Activated CD8-positive, alpha-beta memory T cell treated with anti-CD3 and anti-CD28 coated beads for 36 hours (primary cell): Measurements from ENCODE around the gene IGSF9B. TPM values are rescaled to one million over a fixed set of nuclear protein-coding genes. Genes with fewer than 3 reads are reported as not detected.

Experiments used
- CTCF ChIA-PET: fragments of 350-600 bp; sonication (Branson Sonifier 250); formaldehyde crosslinking; loops from one replicate; lab custom pipeline; 2021; ENCODE audit warnings: antibody characterized with exemption; lab: Charles Lee
- POLR2A ChIA-PET: fragments of 350-600 bp; sonication (Branson Sonifier 250); formaldehyde crosslinking; loops from one replicate; lab custom pipeline; 2021; ENCODE audit warnings: antibody characterized with exemption; lab: Charles Lee
- total RNA-seq, 2 experiments: library from RNA; stranded (reverse); gene quantifications; one replicate each; pipeline ENCODE4 v1.2.3, GENCODE V29; 2021

Gene IGSF9B
- total RNA-seq, 2 experiments from 2014 or later, result 20.0 to 23.1 TPM

DNA sequence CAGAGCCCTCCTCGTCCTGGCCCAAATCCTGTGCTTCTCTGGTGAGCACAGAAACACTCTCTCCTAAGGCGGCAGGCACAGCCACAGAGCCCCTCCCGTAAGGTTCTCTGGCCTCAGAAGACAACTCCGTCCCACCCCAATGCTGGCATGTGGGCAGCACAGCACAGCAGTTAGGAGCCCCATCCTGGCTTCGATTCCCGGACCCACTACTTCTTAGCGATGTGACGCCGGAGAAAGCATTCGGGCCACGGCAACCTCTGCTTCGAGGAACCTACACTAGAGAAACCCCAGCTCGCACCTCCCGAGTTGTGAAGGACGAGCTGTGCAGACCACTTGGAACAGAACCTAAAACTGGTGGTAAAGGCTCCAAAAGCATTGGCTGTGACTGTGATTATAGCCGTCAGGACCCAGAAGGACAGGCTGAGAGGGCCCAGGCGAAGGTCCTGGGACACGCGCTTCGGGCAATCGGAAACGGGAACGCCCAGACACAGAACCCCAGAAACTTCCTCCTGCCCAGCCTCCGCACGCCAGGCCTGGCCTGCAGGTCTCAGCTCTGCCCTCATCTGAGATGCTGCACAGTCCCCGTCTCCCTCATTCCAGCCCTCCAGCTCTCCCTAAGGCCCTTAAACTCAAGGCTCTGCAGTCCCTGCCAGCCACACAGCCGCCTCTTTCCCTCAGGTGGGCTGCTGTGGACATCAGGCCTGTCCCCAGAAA lies 26.6 kb downstream of the IGSF9B start:
- POLR2A ChIA-PET, result no interaction called here
- CTCF ChIA-PET, result no interaction called here

DNA sequence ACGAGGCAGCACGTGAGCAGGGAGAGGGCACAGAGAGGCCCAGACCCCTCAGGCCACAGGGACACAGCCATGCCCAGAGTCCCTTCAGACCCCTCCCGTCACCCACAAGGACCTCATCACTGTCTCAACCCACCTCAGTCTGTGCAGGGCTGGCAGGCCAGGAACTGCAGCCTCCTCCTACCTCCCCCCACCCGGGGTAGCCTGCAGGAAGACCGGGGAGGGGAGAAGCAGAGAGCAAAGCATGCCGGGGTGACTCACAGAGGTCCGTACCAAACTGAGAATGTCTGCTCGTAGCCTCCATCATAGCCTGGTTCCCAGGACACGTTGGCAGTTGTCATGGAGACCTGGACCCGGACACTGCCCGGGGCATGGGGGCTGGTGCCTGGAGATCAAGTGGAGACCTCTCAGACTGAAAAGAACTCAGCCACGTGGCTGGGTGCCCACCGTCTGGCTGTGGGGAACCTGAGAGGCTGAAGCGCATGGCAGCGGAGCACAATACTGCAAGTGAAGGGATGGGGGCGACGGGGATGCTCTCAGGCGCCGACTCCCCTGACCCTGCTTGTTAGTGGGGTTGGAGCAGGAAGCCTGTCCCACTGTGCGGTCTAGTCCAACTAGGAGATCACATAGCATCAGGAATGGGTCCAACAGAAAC lies 27.2 kb downstream of the IGSF9B start:
- CTCF ChIA-PET, result no interaction called here

DNA sequence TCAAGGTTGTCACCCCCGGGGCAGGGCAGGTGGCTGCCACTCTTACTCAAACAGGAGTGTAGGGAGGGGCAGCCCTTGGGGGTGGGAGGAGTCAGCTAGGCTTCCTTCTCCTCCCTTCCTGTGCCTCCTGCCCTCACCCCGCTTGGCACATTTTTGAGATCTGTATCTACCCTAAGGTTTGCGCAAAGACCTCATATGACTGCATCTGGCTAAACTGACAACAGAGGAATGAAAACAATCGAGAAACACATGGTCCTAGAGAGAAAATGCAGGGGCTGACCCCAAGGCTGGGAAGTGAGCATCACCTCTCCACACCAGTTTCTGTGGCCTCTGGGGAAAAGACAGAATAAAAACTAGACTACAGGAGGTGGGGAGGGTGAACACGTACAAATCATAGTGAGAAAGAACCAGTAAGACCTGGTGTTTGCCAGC lies 28.1 kb downstream of the IGSF9B start:
- CTCF ChIA-PET, result interaction anchor here (1.3 to 3.5 kb wide), 13 partner anchors 13 to 211 kb away, joined by 3 to 31 read pairs (median 8); partner anchors contain the start of gene IGSF9B
- POLR2A ChIA-PET, result interaction anchor here (0.5 to 1.2 kb wide), 4 partner anchors 16 to 296 kb away, joined by 3 to 4 read pairs (median 3); partner anchors contain the start of gene VPS26B

More for the DNA sequence above, 27.2 kb downstream of the IGSF9B start:
- POLR2A ChIA-PET, result no interaction called here

DNA sequence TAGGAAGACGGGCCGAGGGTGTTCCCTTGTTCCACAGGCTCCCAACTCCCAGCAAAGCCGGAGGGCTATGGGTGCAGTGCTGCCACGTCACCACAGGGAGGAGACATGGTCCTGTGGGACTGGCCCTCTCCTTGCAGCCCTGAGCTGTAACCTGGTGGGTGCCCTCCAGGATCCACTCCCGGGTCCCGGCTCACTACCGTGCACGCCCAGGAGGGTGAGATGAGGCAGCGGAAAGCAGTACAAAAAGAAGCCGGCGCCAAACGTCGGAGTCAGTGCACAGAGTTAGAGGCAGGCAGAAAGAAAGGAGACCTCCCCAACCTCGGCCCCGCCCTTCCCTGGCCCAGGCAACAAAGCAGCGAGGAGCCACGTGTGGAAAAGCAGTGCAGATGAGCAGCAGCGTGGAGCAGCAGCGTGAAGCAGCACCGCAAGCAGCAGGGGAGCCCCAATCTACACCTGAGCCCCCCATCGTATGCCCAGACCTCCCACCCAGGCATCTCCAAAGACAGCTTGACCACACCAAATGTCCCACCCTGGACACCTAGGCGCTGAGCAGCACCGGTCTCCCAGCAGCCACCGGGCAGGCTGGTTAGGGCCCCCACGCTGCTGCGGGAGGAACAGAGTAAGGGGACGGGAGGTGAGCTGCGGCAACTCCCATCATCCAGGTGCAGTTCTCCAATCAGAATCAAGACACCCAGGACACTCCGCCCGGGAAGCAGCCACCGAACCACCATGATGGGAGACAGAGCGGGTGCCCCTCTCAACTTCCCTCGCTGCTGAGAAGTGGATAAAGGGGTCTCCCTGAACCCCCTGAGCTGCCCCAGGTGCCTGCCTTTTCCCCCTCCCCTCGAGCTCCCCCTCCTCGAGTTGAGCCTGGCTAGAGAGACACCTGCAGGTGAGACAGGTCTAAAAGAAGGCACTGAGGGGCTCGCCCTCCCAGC lies 28.8 kb downstream of the IGSF9B start:
- CTCF ChIA-PET, result interaction anchor here (0.7 to 3.5 kb wide), 20 partner anchors 12 to 233 kb away, joined by 3 to 31 read pairs (median 6); partner anchors contain the start of gene IGSF9B

DNA sequence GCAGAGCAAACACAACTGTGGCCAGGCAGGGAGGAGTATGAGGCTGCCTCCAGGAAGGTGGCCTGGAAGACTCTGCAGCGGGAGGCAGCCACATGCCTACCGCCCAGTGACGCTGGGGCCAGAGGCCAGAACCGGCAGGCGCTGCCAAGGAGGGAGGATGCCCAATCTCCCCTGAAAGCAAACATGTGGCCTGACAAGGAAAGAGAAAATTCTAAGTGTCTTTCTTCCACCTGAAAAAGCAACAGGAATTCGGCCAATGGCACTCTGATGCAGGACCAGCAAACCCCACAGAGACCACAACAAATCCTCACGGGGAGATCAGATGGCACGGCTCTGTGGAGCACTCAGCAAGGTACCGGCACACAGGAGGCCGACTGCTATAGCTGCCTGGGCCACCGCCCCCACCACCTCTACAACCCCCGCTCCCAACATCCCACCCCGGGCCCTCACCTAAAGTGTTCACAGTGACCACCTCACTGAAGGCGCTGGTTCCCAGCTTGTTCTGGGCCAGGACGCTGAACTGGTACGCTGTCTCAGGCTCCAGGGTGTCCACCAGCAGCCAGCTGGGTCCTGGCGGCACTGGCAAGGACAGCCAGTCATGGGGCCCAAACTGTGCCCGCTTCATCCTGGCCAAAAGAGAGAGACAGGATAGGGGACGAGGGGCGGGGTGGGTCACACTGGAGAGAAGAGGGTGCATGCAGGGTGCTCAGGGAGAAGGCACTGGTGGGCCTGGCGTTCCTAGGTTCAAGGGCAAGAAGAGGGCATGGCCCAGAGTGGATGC lies 30.1 kb downstream of the IGSF9B start:
- CTCF ChIA-PET, result interaction anchor here (0.5 to 3.5 kb wide), 13 partner anchors 11 to 237 kb away, joined by 3 to 31 read pairs (median 8); partner anchors contain the start of gene IGSF9B
- POLR2A ChIA-PET, result no interaction called here

More for the DNA sequence above, 28.8 kb downstream of the IGSF9B start:
- POLR2A ChIA-PET, result interaction anchor here (0.5 to 1.3 kb wide), 5 partner anchors 17 to 297 kb away, joined by 3 to 4 read pairs (median 3); partner anchors contain the start of gene VPS26B

DNA sequence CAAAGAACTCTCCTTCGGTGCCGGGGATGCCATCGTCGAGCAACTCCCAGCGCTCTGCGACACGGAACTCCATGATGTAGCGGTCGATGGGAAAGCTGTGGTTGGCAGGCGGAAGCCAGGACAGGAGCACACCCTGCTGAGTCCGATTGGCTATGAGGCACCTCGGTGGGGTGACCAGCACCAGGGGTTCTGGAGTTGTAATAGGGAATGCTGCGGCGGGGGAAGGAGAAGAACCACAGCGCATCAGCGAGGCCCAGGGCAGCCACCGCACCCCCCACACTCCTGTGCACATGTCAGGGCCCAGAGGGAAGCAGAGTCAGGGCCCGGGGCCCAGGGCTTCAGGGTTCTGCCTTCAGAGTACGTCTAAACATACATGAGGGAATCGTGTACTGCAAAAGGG lies 31.0 kb downstream of the IGSF9B start:
- ChIA-PET CTCF (interaction anchor here (1.7 to 3.5 kb wide), 2 partner anchors 21 to 125 kb away, joined by 7 to 17 read pairs; no protein-coding TSS in a partner anchor), POLR2A (no interaction called here)

DNA sequence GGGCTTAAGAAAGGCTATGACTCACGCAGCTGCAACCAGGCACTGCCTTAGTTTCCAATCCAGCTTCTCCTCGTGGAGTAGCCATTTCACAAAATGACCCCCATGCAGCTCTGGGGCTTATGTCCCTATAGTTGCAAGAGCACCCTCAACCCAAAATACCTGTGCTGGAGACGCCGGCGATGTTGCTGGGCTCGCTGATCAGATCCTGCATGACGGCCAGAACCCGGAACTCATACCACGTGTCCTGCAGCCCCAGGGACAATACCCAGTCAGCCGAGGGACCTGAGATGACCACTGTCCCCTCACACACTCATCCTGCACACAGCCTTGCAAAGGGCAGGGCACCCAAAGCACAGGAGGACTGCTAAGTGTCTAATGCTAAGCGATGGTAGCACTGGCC lies 32.1 kb downstream of the IGSF9B start:
- POLR2A ChIA-PET, result no interaction called here
- CTCF ChIA-PET, result interaction anchor here (1.7 kb wide), 1 partner anchor 22 kb away, joined by 7 read pairs; no protein-coding TSS in a partner anchor

DNA sequence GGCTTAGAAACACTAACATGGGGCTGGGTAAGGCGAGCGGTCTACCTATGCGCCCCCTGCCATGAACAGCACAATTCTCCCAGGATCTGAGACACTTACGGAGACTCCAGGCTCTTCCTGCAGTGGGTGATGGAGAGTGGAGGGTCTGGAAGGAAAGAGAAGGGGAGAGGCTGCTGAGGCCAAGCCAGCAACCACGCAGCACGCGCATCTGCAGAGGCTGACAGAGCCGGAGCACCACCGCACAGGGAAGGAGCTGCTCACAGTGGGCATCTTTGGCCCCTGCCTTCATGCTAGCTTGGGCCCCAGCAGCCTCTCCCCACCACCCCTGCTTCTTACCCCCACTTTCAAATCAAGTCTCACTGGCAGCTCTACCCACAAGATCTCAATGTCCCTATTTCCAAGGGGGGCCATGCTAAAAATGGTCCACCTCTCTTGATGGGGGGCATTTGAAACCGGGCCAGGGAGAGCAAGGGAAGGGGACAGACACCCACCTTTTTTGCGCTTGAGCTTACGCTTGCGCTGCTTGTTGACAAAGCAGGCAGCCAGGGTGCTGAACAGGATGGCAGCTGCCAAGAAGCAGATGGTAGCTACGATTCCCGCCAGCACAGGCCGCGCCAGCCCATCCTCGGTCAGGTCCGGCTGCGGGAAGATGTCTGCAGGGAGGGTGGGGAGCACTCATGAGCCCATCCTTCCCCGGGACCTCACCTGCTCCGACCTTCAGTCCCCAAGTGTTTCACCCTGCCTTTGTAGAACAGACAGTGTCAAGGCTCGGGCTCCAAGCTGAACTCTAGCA lies 34.5 kb downstream of the IGSF9B start:
- CTCF ChIA-PET, result no interaction called here

DNA sequence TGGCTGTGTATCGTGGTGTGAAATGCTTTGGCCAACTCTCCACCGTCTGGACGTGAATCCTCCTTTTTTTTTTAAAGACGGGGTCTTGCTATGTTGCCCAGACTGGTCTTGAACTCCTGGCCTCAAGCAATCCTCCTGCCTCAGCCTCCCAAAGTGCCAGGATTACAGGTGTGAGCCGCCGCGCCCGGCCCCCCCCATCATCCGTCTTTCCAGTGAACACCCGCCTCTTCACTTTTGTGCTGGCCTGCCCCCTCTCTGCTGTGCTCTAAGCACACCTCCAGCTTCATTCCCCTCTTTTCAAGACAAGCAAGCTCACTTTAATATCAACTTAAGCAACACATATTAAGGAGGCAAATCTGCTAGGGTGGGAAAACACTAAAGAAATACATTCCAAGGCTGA lies 35.3 kb downstream of the IGSF9B start:
- CTCF ChIA-PET, result no interaction called here
- POLR2A ChIA-PET, result no interaction called here

More for the DNA sequence above, 34.5 kb downstream of the IGSF9B start:
- POLR2A ChIA-PET, result no interaction called here

DNA sequence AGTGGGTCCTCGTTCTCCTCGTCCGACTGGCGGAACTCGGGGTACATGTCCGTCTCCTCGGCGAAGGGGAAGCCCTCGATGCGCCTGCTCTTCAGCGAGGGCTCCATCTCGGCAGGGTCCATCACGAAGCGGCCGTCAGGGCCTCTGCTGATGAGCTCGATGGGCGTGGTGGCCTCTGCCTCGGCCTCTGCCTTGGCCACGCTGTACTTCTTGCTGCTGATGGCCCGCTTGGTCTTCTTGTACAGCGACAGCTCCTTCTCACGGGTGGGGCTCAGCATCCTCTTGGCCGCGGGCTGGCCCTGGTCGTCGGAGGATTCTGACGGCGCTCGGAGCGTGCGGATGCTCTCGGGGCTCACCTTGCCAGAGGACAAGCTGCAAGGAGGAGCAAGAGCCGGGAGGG lies 35.7 kb downstream of the IGSF9B start:
- ChIA-PET CTCF (no interaction called here), POLR2A (no interaction called here)

DNA sequence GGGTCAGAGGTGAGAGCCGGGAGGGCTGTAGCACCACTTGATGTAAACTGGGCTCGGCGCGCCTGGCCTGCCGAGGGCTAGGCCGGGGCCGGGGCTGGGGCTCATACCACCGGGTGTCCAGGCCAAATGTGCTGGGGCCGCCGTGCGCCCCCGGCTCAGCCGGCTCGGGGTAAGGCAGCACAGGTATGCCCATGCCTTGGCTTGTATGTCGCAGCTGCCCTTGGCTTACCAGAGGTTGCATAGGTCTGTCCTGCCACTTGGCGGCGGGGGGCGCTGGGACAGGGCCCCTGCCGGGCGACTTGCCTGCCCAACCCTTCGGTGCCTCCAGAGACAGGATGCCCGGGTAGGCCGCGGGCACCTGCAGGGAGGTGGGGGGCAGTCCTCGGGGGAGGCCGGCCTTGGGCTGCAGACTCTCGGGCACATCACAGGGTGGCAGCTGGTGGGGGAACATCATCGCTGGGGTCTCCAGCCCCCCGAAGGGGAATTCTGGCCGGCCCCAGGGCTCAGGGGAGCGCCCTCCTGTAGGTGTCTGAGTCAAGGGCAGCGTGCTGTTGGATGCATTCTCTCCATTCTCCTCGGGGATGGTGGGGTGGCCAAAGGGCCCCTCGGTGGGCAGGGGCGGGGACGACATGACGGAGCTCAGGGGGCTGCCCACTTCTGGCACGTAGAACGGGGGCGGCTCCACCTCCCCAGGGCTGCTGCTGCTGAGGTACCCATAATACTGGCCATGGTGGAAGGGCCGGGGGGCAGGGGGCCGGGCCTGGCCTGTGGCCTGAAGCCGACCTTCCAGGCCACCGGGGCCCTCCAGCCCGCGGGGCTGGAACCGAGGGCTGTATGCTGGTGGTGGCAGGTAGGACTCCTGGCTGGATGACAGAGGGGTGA lies 36.4 kb downstream of the IGSF9B start:
- POLR2A ChIA-PET, result no interaction called here
- CTCF ChIA-PET, result no interaction called here

DNA sequence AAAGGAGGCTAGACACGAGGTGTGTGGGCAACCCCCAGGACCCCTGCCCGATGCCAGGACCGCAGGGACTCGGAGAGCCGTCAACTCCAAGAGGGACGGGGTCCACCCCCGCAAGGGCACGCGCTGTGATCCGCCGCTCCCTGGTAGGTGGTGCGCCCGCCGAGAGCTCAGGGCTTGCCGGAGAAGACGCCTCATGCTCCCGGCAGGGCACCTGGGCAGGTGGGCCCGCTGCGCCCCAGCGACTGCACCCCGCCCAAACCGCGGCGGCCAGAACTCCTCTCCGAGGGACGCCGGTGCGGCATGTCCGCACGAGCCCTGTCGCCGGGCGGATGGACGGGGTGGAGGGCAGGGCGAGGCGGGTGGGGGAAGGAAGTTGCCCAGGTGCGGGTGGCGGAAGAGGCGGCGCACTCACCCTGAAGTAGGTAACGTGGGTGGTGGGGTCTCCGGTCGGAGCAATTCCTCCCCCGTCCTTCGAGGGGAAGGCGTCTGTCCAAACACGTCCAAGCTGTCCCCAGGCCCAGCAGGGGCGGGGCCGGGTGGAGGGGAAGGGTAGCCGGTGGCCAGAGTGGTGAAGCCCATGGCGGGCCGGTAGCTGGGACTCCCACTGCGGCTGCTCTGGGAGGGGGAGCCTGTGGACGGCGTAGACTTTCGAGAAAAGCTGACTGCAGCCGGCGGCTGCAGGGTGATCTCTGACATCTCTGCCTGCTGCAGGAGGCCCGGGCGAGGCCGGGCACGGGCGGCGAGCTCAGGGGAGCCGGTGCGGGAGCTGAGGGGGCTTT lies 37.2 kb downstream of the IGSF9B start:
- POLR2A ChIA-PET, result no interaction called here
- CTCF ChIA-PET, result no interaction called here

DNA sequence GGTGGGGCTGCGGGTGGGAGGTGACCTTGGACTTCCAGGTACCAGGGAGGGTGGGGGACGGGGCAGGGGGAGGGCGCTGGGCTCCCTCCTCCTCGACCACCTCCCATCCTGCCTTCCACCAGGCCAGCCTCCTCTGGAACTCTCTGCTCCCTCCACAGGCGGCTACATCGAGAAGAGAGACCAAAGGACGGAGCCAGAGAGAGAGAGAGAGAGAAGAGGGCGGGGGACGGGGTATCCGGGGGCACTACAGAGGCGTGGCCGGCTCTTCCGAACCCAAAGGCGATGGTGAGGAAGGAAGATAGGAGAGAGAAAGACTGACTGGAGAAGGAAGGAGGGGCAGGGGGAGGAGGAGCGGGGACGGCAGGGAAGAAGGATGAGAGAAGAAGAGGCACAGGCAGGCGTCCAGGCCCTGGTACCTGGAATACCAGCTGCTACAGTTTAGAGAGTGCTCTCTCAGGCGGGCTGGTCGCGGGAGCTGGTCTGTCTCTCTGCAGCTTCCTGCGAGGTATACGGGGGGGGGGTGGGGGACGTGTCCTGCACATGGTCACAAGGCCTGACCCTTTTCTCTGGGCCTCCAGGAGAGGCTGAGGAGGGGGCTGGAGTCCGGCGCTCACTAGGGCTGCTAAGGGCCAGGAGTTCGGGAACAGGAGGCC lies 38.0 kb downstream of the IGSF9B start:
- POLR2A ChIA-PET, result no interaction called here

DNA sequence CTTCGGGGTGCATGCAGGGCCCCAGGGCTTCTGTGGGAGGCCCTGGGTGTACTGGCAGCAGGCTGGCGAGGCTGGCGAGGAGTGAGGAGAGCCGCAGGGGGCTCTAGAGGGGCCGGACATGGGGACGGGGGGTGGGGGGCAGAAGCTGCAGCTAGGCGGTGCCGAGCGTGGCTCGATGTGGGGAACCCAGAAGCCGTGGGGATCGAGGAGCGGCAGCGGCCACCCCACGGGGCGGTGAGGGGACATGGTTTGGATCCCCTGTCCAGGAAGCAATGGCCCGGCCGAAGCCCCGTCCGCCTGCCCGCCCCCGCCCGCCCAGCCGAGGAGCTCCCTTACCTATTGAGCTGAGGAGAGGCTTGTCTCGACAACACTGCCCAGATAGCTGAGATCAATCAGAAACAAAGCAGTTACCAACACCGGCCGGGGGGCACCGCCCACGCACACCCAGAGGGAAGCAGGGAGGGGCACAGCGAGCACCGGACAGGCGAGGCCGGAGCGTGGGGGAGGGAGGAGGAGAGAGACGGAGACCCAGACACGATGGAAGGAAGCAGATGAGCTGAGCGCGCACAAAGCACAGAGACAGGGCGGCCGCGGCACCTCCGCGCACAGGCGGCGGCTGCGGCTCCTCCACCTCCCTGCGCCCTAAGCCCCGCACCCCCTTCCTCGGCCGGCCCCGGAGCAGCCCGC lies 38.7 kb downstream of the IGSF9B start:
- CTCF ChIA-PET, result no interaction called here
- POLR2A ChIA-PET, result no interaction called here

More for the DNA sequence above, 38.0 kb downstream of the IGSF9B start:
- CTCF ChIA-PET, result no interaction called here
